HEK293 (cell line): ENCODE measurements around the gene ACVR1.

Experiments
- GLIS1 ChIP-seq: fragments of 450-650 bp; formaldehyde crosslinking; IDR thresholded peaks from 2 replicates; pipeline ENCODE4 v1.5.1; 2016; ENCODE audit warnings: missing biosample characterization, missing genetic modification characterization
- KLF1 ChIP-seq: fragments of 450-650 bp; formaldehyde crosslinking; IDR thresholded peaks from 2 replicates; pipeline ENCODE4 v1.5.1; 2016; ENCODE audit warnings: missing biosample characterization, missing genetic modification characterization
- KLF10 ChIP-seq: fragments of 450-650 bp; IDR thresholded peaks from 2 replicates; pipeline ENCODE4 v1.5.1; 2018; ENCODE audit warnings: missing biosample characterization, mild to moderate bottlenecking, missing genetic modification characterization
- REST ChIP-seq: fragments of 450-650 bp; formaldehyde crosslinking; IDR thresholded peaks from 2 replicates; pipeline ENCODE4 v1.5.1; 2016; ENCODE audit warnings: missing biosample characterization, missing genetic modification characterization
- YY2 ChIP-seq: fragments of 450-650 bp; formaldehyde crosslinking; IDR thresholded peaks from 2 replicates; pipeline ENCODE4 v1.5.1; 2016; ENCODE audit warnings: missing biosample characterization, missing genetic modification characterization
- ZBTB8A ChIP-seq: fragments of 450-650 bp; formaldehyde crosslinking; IDR thresholded peaks from 2 replicates; pipeline ENCODE4 v1.5.1; 2016; ENCODE audit warnings: missing biosample characterization, missing genetic modification characterization
- ZNF146 ChIP-seq: fragments of 450-650 bp; formaldehyde crosslinking; IDR thresholded peaks from 2 replicates; pipeline ENCODE4 v1.5.1; 2016; ENCODE audit warnings: missing biosample characterization, missing genetic modification characterization
- ZNF184 ChIP-seq: fragments of 450-650 bp; IDR thresholded peaks from 2 replicates; pipeline ENCODE4 v1.5.1; 2018; ENCODE audit warnings: missing biosample characterization, mild to moderate bottlenecking, missing genetic modification characterization
- ZNF223 ChIP-seq: fragments of 450-650 bp; formaldehyde crosslinking; IDR thresholded peaks from 2 replicates; pipeline ENCODE4 v1.5.1; 2016; ENCODE audit warnings: missing biosample characterization, missing genetic modification characterization
- ZNF26 ChIP-seq: fragments of 450-650 bp; formaldehyde crosslinking; IDR thresholded peaks from 2 replicates; pipeline ENCODE4 v1.5.1; 2016; ENCODE audit warnings: missing biosample characterization, missing genetic modification characterization
- ZNF354C ChIP-seq: fragments of 450-650 bp; formaldehyde crosslinking; IDR thresholded peaks from 2 replicates; pipeline ENCODE4 v1.5.1; 2016; ENCODE audit warnings: missing biosample characterization, missing genetic modification characterization, low read depth, borderline replicate concordance
- ZNF423 ChIP-seq: fragments of 450-650 bp; formaldehyde crosslinking; IDR thresholded peaks from 2 replicates; pipeline ENCODE4 v1.5.1; 2016; ENCODE audit warnings: missing biosample characterization, missing genetic modification characterization
- ZNF513 ChIP-seq: fragments of 450-650 bp; IDR thresholded peaks from 2 replicates; pipeline ENCODE4 v1.5.1; 2018; ENCODE audit warnings: missing biosample characterization, missing genetic modification characterization
- ZNF514 ChIP-seq: fragments of 450-650 bp; formaldehyde crosslinking; IDR thresholded peaks from 2 replicates; pipeline ENCODE4 v1.5.1; 2016; ENCODE audit warnings: missing biosample characterization, missing genetic modification characterization
- ZNF544 ChIP-seq: fragments of 450-650 bp; formaldehyde crosslinking; IDR thresholded peaks from 2 replicates; pipeline ENCODE4 v1.5.0; 2017; ENCODE audit warnings: missing biosample characterization, missing genetic modification characterization
- ZNF549 ChIP-seq: fragments of 450-650 bp; IDR thresholded peaks from 2 replicates; pipeline ENCODE4 v1.5.1; 2018; ENCODE audit warnings: missing biosample characterization, missing genetic modification characterization, mild to moderate bottlenecking, inconsistent platforms, moderate library complexity
- ZNF560 ChIP-seq: fragments of 450-650 bp; formaldehyde crosslinking; IDR thresholded peaks from 2 replicates; pipeline ENCODE4 v1.5.1; 2017; ENCODE audit warnings: missing biosample characterization, missing genetic modification characterization, borderline replicate concordance
- ZNF670 ChIP-seq: fragments of 450-650 bp; formaldehyde crosslinking; IDR thresholded peaks from 2 replicates; pipeline ENCODE4 v1.5.1; 2016; ENCODE audit warnings: missing biosample characterization, missing genetic modification characterization, low read depth
- ZNF677 ChIP-seq: fragments of 450-650 bp; IDR thresholded peaks from 2 replicates; pipeline ENCODE4 v1.5.0; 2018; ENCODE audit warnings: missing biosample characterization, mild to moderate bottlenecking, missing genetic modification characterization, moderate library complexity
- ZNF785 ChIP-seq: fragments of 450-650 bp; formaldehyde crosslinking; IDR thresholded peaks from 2 replicates; pipeline ENCODE4 v1.5.1; 2016; ENCODE audit warnings: missing biosample characterization, missing genetic modification characterization
- ZNF843 ChIP-seq: fragments of 450-650 bp; formaldehyde crosslinking; IDR thresholded peaks from 2 replicates; pipeline ENCODE4 v1.5.1; 2016; ENCODE audit warnings: missing biosample characterization, missing genetic modification characterization
- ZSCAN18 ChIP-seq: fragments of 450-650 bp; formaldehyde crosslinking; IDR thresholded peaks from 2 replicates; pipeline ENCODE4 v1.5.1; 2016; ENCODE audit warnings: missing biosample characterization, missing genetic modification characterization
- TF ChIP-seq, protein P1 (sequence below): fragments of 450-650 bp; formaldehyde crosslinking; IDR thresholded peaks from 2 replicates; pipeline ENCODE4 v1.5.1; 2016; ENCODE audit warnings: missing biosample characterization, missing genetic modification characterization
- TF ChIP-seq, protein P2 (sequence below): fragments of 450-650 bp; formaldehyde crosslinking; IDR thresholded peaks from 2 replicates; pipeline ENCODE4 v1.5.1; 2016; ENCODE audit warnings: missing biosample characterization, missing genetic modification characterization
- TF ChIP-seq, protein P3 (sequence below): fragments of 450-650 bp; formaldehyde crosslinking; IDR thresholded peaks from 2 replicates; pipeline ENCODE4 v1.5.1; 2017; ENCODE audit warnings: missing biosample characterization, missing genetic modification characterization
- TF ChIP-seq, protein P4 (sequence below): sonication (generic); formaldehyde crosslinking; IDR thresholded peaks from 2 replicates; pipeline ENCODE4 v1.8.1; 2022; ENCODE audit warnings: mild to moderate bottlenecking, moderate library complexity, missing genetic modification reagents

Gene ACVR1

GRCh38 chr2:157839162-157839801, 36.8 kb downstream of the ACVR1 start (continued):
- TF ChIP-seq ZBTB8A (peak; percentile 47; the same call in 1 of the 2 replicates), ZNF670 (no peak), ZNF26 (tag by site-specific recombination) (no peak), GLIS1 (peak; percentile 89), ZNF223 (no peak), ZNF423 (tag by site-specific recombination) (no peak), ZNF184 (tag by site-specific recombination) (0 out of 2 replicates have a peak, but pooled peaks have one; percentile 17), ZNF513 (no peak), ZNF843 (tag by site-specific recombination) (peak; percentile 61; the same call in 1 of the 2 replicates), ZNF354C (tag by site-specific recombination) (no peak), ZNF677 (tag by site-specific recombination) (no peak), ZNF560 (tag by site-specific recombination) (no peak), KLF10 (tag by site-specific recombination) (peak; percentile 72), KLF1 (tag by site-specific recombination) (no peak), REST (tag by site-specific recombination) (peak; percentile 85), ZNF514 (tag by site-specific recombination) (no peak), ZSCAN18 (tag by site-specific recombination) (no peak), ZNF549 (no peak), YY2 (tag by site-specific recombination) (peak; percentile 53; the same call in 1 of the 2 replicates), ZNF146 (no peak), ZNF544 (tag by site-specific recombination) (no peak), ZNF785 (tag by site-specific recombination) (no peak)
- TF ChIP-seq, protein P1, sequence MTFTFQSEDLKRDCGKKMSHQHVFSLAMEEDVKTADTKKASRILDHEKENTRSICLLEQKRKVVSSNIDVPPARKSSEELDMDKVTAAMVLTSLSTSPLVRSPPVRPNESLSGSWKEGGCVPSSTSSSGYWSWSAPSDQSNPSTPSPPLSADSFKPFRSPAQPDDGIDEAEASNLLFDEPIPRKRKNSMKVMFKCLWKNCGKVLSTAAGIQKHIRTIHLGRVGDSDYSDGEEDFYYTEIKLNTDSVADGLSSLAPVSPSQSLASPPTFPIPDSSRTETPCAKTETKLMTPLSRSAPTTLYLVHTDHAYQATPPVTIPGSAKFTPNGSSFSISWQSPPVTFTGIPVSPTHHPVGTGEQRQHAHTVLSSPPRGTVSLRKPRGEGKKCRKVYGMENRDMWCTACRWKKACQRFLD (tag by site-specific recombination): no peak
- TF ChIP-seq, protein P2, sequence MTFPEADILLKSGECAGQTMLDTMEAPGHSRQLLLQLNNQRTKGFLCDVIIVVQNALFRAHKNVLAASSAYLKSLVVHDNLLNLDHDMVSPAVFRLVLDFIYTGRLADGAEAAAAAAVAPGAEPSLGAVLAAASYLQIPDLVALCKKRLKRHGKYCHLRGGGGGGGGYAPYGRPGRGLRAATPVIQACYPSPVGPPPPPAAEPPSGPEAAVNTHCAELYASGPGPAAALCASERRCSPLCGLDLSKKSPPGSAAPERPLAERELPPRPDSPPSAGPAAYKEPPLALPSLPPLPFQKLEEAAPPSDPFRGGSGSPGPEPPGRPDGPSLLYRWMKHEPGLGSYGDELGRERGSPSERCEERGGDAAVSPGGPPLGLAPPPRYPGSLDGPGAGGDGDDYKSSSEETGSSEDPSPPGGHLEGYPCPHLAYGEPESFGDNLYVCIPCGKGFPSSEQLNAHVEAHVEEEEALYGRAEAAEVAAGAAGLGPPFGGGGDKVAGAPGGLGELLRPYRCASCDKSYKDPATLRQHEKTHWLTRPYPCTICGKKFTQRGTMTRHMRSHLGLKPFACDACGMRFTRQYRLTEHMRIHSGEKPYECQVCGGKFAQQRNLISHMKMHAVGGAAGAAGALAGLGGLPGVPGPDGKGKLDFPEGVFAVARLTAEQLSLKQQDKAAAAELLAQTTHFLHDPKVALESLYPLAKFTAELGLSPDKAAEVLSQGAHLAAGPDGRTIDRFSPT (tag by site-specific recombination): peak; percentile 33; the same call in 1 of the 2 replicates
- TF ChIP-seq, protein P3, sequence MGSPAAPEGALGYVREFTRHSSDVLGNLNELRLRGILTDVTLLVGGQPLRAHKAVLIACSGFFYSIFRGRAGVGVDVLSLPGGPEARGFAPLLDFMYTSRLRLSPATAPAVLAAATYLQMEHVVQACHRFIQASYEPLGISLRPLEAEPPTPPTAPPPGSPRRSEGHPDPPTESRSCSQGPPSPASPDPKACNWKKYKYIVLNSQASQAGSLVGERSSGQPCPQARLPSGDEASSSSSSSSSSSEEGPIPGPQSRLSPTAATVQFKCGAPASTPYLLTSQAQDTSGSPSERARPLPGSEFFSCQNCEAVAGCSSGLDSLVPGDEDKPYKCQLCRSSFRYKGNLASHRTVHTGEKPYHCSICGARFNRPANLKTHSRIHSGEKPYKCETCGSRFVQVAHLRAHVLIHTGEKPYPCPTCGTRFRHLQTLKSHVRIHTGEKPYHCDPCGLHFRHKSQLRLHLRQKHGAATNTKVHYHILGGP (tag by site-specific recombination): no peak
- TF ChIP-seq, protein P4, sequence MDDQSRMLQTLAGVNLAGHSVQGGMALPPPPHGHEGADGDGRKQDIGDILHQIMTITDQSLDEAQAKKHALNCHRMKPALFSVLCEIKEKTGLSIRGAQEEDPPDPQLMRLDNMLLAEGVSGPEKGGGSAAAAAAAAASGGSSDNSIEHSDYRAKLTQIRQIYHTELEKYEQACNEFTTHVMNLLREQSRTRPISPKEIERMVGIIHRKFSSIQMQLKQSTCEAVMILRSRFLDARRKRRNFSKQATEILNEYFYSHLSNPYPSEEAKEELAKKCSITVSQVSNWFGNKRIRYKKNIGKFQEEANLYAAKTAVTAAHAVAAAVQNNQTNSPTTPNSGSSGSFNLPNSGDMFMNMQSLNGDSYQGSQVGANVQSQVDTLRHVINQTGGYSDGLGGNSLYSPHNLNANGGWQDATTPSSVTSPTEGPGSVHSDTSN: no peak
